Spinal cord (tissue), 10 donors: ENCODE results near the gene ALPG. TPM values are rescaled to one million over a fixed set of nuclear protein-coding genes. Genes with fewer than 3 reads are reported as not detected.
"Not testable (repeated sequence)": the region's sequence is repeated elsewhere in the genome, so short reads cannot be mapped to it uniquely, and the experiment has no call there.

Experiments used
- DNase-seq, 6 donors: peaks; one replicate each; pipeline versions ENCODE4 v3.0.0 to v3.0.0-alpha.2; 2013 to 2015; ENCODE audit warnings: low spot score in 6 of 6, low read depth in 4 of 6
- H3K27ac ChIP-seq: one replicate; pipeline ENCODE4 v1.5.1; 2013; ENCODE audit warnings: low read depth, low read length, control low read depth
- H3K27me3 ChIP-seq: one replicate; pipeline ENCODE4 v1.6.1; 2013; ENCODE audit warnings: low read length; ENCODE audit not compliant: control insufficient read depth, insufficient read depth
- H3K36me3 ChIP-seq: one replicate; pipeline ENCODE4 v1.6.1; 2013; ENCODE audit warnings: low read length; ENCODE audit not compliant: control insufficient read depth, insufficient read depth
- H3K4me1 ChIP-seq: one replicate; pipeline ENCODE4 v1.6.1; 2013; ENCODE audit warnings: low read length; ENCODE audit not compliant: control insufficient read depth, insufficient read depth
- H3K4me3 ChIP-seq: one replicate; pipeline ENCODE4 v1.5.1; 2013; ENCODE audit warnings: low read depth, low read length, control low read depth
- H3K9me3 ChIP-seq: one replicate; pipeline ENCODE4 v1.6.1; 2013; ENCODE audit warnings: low read length; ENCODE audit not compliant: control insufficient read depth, insufficient read depth
- WGBS: methylation state at CpG from one replicate; pipeline ENCODE4 v1.1.5; 2013; ENCODE audit warnings: missing lambda C conversion rate; ENCODE audit not compliant: insufficient coverage; 5-methylcytosine and 5-hydroxymethylcytosine counted together
- polyA plus RNA-seq, 2 donors: library from polyadenylated mRNA; unstranded; fragments of 120-200 nt; gene quantifications; one replicate each; pipeline ENCODE4 v1.2.1, GENCODE V29; 2013; ENCODE audit not compliant: insufficient read length in 2 of 2
- total RNA-seq, 2 donors: library from RNA; depleted of rRNA in 1 of 2; stranded (reverse); fragments of 120-200 nt in 1 of 2; fragments of >200 nt in 1 of 2; gene quantifications; one replicate each; pipeline versions ENCODE4 v1.2.3 to v1.2.4, GENCODE V29; 2013 to 2014
- donor health status: healthy.

ALPG gene
- total and polyA plus RNA-seq, 4 donors = 0.09 to 0.13 TPM; not detected in 2

DNA sequence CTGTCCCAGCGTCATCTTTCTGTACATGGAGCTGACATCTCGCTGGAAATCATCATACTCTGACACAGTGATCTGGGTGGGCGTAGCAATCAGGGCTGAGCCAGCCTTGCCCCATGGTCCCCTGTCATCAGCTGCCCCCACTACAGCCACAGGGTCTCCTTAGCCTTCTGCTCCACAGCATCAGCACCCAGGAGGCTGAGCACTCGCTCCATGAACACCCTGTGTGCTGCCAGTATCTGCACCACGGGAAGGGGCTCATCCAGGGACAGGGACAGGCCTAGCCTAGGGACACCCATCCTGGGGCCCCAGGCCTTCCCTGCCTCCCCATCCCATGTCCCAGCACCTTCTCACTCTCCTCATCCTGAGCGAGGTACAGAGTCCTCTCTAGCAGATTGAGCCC lies 11.4 kb downstream of the ALPG start:
- 77% methylated on average over 6 of the region's 6 CpGs for WGBS
- peaks cover 57% of the 10 kb centered on the region for H3K27me3 ChIP-seq
- H3K4me3 ChIP-seq = no peak overlapping the region
- H3K27ac ChIP-seq = no peak overlapping the region
- H3K4me1 ChIP-seq = peaks cover 24% of the 10 kb centered on the region
- no peak for DNase-seq
- no peaks in the 10 kb centered on the region for H3K36me3 ChIP-seq
- H3K9me3 ChIP-seq = no peaks in the 10 kb centered on the region

DNA sequence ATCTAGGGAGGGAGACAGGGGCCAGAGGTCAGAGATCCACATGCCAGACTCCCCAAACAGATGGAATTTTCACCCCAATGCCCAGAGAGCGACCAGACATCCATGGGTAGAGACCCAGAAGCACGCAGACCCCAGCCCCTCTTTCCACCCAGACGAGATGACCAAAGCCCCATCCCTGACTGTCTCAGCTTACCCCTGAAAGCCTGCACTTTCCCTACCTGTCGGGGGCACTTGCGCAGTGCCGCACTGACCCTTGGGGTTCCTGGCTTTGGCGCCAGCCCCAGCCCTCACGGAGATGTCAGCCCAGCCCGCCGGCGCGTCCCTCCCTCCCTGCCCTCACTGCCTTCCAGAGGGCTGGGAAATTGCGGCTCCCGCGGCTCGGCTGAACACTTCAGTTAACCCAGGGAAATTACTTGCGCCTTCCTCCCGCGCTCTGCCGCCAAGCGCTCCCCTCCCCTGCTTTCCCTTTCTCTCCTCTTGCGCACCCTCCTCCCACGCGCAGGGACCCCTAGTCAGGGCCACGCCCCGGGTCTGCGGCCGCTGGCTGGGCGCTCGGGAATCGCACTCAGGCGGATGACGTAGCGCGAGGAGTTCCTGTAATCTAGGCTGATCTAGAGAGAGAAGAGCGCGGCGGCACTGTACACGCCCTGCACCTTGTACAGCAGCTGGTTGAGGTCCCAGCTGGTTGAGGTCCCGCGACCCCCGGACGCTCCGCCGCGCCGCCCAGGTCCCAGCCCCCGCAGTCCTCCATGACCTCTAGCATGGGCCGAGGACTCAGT lies 12.0 kb downstream of the ALPG start:
- Histone ChIP-seq H3K4me1 (peaks cover 24% of the 10 kb centered on the region), H3K27me3 (peaks cover 57% of the 10 kb centered on the region), H3K9me3 (no peaks in the 10 kb centered on the region), H3K4me3 (peak overlapping the region; percentile 26), H3K36me3 (no peaks in the 10 kb centered on the region), H3K27ac (no peak overlapping the region)
- WGBS = 3% methylated on average over 48 of the region's 49 CpGs
- peak in 2 of 6 donors; percentile 29 to 59 for DNase-seq

DNA sequence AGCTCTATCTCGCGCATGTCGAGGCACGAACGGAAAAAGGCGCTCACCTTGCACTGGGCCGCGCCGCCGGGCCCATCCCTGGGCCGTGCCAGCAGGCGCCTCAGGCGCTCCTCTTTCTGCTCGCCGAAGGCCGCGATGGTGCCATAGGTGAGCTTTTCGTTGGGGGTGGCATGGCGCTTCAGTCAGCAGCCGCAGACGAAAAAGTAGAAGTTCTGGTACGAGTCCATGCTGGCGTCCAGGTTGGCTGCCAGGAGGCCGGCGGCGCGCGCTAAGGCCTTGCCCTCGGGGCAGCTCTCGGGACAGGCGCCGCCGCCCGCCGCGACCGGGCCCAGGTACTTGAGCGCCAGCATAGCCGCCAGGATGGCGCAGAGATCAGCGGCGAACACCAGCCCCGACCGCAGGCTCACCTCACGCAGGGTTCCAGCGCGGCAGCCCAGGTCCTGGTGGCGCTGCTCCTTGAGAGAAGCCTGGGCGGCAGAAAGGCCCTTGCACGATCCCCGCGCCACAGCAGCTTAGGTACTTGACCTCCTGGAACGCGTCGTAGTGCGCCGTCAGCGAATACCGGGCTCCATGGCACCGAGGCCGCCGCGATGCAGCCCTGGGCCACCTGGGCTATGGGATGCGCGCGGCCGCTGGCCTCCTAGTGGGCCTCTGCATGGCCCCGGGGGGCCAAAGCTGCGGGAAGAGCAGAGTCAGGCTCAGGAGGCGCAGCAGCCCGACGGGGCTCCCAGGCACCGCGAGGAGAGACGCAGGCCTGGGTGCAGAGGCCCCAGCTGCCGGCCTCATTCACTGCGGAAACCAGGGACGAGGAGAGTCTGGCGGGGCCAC lies 12.8 kb downstream of the ALPG start:
- Histone ChIP-seq H3K36me3 (no peaks in the 10 kb centered on the region), H3K9me3 (no peaks in the 10 kb centered on the region), H3K27me3 (peaks cover 57% of the 10 kb centered on the region), H3K4me1 (peaks cover 24% of the 10 kb centered on the region), H3K27ac (no peak overlapping the region), H3K4me3 (peak overlapping the region; percentile 26)
- DNase-seq = no peak
- WGBS = 2% methylated on average over 76 of the region's 79 CpGs

- Histone ChIP-seq H3K4me1 (peaks cover 24% of the 10 kb centered on the region), H3K9me3 (no peaks in the 10 kb centered on the region), H3K27ac (no peak overlapping the region), H3K36me3 (no peaks in the 10 kb centered on the region), H3K27me3 (peaks cover 57% of the 10 kb centered on the region), H3K4me3 (no peak overlapping the region)
- no peak for DNase-seq
- WGBS = 4% methylated on average over 13 of the region's 22 CpGs
These were observed 13.4 kb downstream of the ALPG start for GRCh38 chr2:232420073-232420454.

GRCh38 chr2:232420463-232421188 lies 14.0 kb downstream of the ALPG start:
- no peak overlapping the region for H3K4me3 ChIP-seq
- under 1% methylated on average over 78 of the region's 79 CpGs for WGBS
- H3K36me3 ChIP-seq = no peaks in the 10 kb centered on the region
- H3K27ac ChIP-seq = no peak overlapping the region
- peaks cover 24% of the 10 kb centered on the region for H3K4me1 ChIP-seq
- H3K9me3 ChIP-seq = no peaks in the 10 kb centered on the region
- peaks cover 57% of the 10 kb centered on the region for H3K27me3 ChIP-seq
- DNase-seq = peak in 2 of 6 donors; percentile 32 to 70

DNA sequence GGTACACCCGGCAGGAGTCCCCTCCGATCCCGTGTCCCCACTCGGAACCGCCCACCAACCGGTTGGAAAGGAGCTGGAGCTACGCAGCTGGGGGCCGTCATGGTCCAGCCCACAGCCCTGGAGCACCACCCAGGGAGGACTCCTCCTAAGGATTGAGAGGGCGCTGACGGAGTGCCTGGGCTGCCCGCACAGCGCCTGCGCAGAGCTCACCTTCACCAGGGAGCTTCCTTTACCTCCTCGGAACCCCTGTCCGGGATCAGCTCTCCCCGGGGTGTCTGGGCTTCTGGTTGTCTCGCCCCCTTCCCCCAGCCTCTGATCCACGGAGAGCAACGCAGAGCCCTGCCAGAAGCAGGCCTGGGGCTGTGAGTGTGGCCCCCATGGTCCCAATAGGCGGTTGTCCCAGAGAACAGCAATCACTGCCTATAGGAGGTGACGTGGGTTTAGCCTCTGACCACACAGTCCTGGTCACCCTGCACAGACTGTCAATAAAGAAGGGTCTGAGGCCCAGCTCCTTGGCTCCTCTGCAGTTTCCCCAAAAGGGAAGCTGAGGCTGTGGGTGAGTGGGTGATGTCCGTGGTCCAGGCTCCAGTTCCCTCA lies 14.6 kb downstream of the ALPG start:
- peak in 1 of 6 donors; percentile 38 for DNase-seq
- Histone ChIP-seq H3K27me3 (peaks cover 57% of the 10 kb centered on the region), H3K36me3 (no peaks in the 10 kb centered on the region), H3K27ac (no peak overlapping the region), H3K4me3 (no peak overlapping the region), H3K9me3 (no peaks in the 10 kb centered on the region), H3K4me1 (peaks cover 24% of the 10 kb centered on the region)
- 18% methylated on average over 21 of the region's 22 CpGs for WGBS

- Histone ChIP-seq H3K27ac (no peak overlapping the region), H3K36me3 (no peaks in the 10 kb centered on the region), H3K4me3 (no peak overlapping the region), H3K9me3 (no peaks in the 10 kb centered on the region), H3K27me3 (peaks cover 54% of the 10 kb centered on the region), H3K4me1 (peaks cover 24% of the 10 kb centered on the region)
- no peak for DNase-seq
- WGBS = 92% methylated on average over 5 of the region's 10 CpGs
These were observed 15.4 kb downstream of the ALPG start for GRCh38 chr2:232422051-232422450.

DNA sequence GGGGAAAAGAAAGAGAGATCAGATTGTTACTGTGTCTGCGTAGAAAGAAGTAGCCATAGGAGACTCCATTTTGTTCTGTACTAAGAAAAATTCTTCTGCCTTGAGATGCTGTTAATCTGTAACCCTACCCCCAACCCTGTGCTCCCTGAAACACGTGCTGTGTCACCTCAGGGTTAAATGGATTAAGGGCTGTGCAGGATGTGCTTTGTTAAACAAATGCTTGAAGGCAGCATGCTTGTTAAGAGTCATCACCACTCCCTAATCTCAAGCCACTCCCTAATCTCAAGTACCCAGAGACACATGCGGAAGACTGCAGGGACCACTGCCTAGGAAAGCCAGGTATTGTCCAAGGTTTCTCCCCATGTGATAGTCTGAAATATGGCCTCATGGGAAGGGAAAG lies 16.4 kb downstream of the ALPG start:
- peaks cover 45% of the 10 kb centered on the region for H3K27me3 ChIP-seq
- not testable (repeated sequence) for H3K36me3 ChIP-seq, DNase-seq, H3K27ac ChIP-seq, H3K9me3 ChIP-seq, H3K4me3 ChIP-seq
- peaks cover 24% of the 10 kb centered on the region for H3K4me1 ChIP-seq
- no CpG with 5 or more reads among the region's 3 CpGs for WGBS

- H3K9me3 ChIP-seq, H3K4me3 ChIP-seq, H3K36me3 ChIP-seq, H3K27ac ChIP-seq, DNase-seq: not testable (repeated sequence)
- Histone ChIP-seq H3K4me1 (peaks cover 21% of the 10 kb centered on the region), H3K27me3 (peaks cover 41% of the 10 kb centered on the region)
- WGBS = 41% methylated on average over 2 of the region's 7 CpGs
These were observed 16.8 kb downstream of the ALPG start for GRCh38 chr2:232423407-232423806.
